Skeletal muscle satellite cell (primary cell): Measurements from ENCODE around the gene VAMP2.

Source experiments
- H3K27me3 ChIP-seq: 2 replicates; pipeline ENCODE4 v1.7.0; 2013; ENCODE audit warnings: low read length; ENCODE audit not compliant: control insufficient read depth, insufficient read depth
- H3K36me3 ChIP-seq: 2 replicates; pipeline ENCODE4 v1.7.0; 2013; ENCODE audit warnings: mild to moderate bottlenecking, control low read depth, low read length; ENCODE audit not compliant: insufficient read depth
- H3K4me1 ChIP-seq: 2 replicates; pipeline ENCODE4 v1.7.0; 2013; ENCODE audit warnings: low read length; ENCODE audit not compliant: control insufficient read depth, insufficient read depth
- H3K4me2 ChIP-seq: 2 replicates; pipeline ENCODE4 v1.7.0; 2013; ENCODE audit warnings: mild to moderate bottlenecking, low read length
- H3K4me3 ChIP-seq: 2 replicates; pipeline ENCODE4 v1.7.0; 2013; ENCODE audit warnings: low read length
- H3K9ac ChIP-seq: 2 replicates; pipeline ENCODE4 v1.7.0; 2013; ENCODE audit warnings: mild to moderate bottlenecking, low read depth, low read length, moderate library complexity
- H3K9me3 ChIP-seq: replicated peaks from 2 replicates; pipeline ENCODE4 v1.7.0; 2013; ENCODE audit warnings: mild to moderate bottlenecking, control low read depth, low read length

Gene VAMP2

DNA sequence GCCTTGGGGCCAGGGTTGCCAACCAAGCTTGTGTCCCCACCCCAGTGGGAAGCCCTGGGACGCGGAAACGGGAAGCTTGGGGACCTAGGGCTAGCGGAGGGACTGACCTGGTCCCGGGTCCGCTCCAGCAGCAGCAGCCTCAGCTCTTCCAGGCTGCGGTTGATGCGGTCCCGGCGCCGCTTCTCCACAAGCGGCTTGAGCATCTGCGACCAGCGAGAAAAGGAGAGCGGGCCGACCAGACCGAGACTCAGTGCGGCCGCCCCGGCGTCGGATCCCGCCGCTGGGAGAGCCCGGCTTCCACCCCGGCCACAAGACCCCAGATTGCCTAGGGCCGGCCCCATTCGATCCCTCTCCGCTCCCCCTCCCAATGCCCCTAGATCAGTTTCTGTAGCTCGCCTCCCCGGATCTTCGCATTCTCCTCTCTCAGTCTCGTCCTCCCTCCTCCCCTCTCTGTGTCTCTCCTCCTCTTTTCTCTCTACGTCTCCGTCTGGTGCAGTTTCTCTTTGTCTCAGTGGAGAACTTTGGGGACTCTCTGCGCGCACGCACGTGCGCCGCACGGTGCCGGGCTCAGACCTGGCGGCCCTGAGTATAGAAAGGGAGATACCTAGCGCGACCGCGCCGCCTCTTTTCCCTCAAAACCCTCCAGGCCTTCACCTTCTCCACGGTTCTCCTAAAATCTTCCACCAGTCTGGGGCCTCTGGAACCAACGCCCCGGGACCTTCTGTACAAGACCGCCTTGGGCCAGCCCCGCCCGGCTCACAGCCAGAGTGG, 39.6 kb downstream of the VAMP2 start:
- Histone ChIP-seq H3K4me1 (peaks cover 47% of the 10 kb centered on the region), H3K9ac (peak overlapping the region; percentile 60), H3K27me3 (no peaks in the 10 kb centered on the region), H3K4me2 (peak overlapping the region; percentile 89), H3K36me3 (no peaks in the 10 kb centered on the region), H3K9me3 (no peaks in the 10 kb centered on the region), H3K4me3 (peak overlapping the region; percentile 72)

DNA sequence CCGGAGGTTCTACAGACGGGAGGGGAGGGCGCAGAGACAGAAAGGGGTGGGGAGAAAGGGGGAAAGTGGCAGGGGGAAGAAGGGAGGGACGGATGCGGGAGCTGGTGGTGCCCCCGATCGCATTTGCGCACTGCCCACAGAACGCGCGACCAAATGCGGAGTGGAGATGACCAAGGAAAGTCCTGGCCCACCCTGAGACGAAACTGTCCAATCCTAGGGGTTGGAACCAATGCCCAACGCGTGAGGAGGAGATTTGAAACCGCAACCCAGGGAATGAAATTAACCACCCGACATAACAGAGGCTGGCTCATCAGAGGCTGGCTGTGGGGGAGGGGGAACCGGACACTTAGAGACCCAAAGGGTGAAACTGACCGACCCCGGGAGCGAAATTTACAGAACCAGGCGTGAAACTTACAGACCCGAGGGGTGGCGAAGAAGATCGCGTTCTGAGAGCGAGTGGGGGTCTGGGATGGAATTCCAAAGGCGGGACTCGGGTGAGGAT, 40.3 kb downstream of the VAMP2 start:
- peaks cover 2% of the 10 kb centered on the region for H3K27me3 ChIP-seq
- H3K9me3 ChIP-seq = no peaks in the 10 kb centered on the region
- H3K4me3 ChIP-seq = peak overlapping the region; percentile 72
- H3K4me2 ChIP-seq = peak overlapping the region; percentile 89
- peaks cover 53% of the 10 kb centered on the region for H3K4me1 ChIP-seq
- no peaks in the 10 kb centered on the region for H3K36me3 ChIP-seq
- peak overlapping the region; percentile 60 for H3K9ac ChIP-seq

DNA sequence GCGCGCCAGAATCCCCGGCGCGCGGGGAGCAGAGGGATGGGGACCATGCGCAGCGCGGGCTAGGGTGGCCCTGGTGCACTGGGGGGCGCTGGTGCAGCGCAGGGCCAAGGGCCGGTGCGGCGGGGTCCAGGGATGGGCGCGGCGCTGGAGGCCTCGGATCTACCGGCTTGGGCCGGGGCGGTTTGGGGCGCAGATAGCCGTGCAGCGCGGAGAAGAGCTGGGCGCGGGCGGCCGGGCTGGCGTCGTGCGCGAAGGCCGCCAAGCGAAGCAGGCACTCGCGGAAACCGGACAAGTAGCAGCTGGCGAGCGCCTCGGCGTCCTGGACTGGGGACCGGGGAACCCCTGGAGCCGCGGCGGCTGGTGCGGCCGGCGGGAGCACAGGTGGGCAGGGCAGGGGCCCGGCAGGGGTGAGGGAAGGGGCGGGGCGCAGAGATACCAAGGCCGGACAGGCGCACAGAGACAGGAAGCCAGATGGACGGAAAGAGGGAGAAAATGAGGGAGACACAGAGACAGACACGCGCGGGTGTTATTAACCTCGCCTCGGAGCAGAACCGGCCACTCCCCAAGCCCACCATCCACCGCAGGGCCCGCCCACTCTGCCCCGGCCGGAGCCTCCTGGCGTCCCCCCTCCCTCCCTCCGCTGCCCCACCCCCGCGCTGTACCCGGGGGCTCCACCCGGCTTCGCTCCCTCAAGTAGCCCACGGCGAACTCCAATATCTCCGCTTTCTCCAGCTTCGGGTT, 40.9 kb downstream of the VAMP2 start:
- Histone ChIP-seq H3K9me3 (no peaks in the 10 kb centered on the region), H3K4me1 (peaks cover 49% of the 10 kb centered on the region), H3K27me3 (peaks cover 4% of the 10 kb centered on the region), H3K9ac (peak overlapping the region; percentile 60), H3K36me3 (no peaks in the 10 kb centered on the region), H3K4me3 (peak overlapping the region; percentile 72), H3K4me2 (peak overlapping the region; percentile 89)

DNA sequence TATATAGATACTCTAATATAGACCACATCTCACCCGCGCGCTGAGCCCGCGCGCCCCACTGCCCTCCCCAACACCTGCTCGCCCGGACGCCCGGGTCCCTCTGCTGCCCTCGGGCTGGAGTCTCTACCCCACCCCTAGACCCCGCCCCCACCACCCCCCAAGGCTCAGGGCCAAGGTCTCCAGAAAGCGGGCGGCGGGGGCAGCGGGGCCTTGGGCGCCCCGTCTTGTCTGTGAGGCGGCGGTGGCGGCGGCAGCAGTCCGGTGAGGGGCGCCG, 41.4 kb downstream of the VAMP2 start:
- H3K4me3 ChIP-seq = peak overlapping the region; percentile 80
- H3K27me3 ChIP-seq = peaks cover 9% of the 10 kb centered on the region
- H3K9ac ChIP-seq = no peak overlapping the region
- no peaks in the 10 kb centered on the region for H3K36me3 ChIP-seq
- H3K9me3 ChIP-seq = no peaks in the 10 kb centered on the region
- H3K4me2 ChIP-seq = peak overlapping the region; percentile 89
- H3K4me1 ChIP-seq = peaks cover 49% of the 10 kb centered on the region

DNA sequence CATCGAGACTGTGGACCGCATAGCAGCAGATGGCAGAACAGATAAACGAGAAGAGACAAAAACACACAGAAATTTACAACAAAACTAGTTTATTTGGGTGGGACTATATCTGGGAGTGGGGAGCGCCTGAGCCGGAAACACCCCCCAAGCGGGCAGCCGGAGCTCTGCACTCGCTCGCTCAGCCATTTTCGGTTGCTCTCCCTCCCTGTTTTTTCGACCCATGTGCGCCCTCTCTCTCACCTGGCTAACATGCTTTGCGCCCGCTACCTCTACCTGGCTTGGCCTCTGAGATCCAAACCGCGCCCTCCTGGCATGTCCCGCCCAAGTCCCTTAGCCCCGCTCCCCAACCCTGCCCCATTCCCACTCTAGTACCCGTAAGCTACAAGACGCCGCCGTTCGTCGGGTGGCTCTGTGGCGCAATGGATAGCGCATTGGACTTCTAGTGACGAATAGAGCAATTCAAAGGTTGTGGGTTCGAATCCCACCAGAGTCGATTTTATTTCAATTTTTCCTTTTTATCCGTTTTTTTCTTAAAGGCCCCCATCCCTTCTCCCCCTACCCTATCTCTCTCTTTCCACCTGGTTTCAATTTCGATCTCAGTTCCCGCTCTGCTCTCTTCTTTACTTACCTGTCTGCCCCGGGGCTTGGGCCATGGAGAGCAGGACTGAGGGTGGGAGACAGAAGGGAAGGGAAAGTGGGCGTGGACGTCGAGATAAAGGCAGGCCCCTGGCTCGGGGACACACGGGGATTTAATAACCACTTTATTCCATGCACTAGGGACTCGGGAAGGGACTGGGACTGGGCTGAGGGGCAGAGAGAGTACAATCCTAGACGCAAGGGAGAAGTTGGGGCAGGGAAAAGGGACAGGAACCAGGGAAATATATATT, 42.0 kb downstream of the VAMP2 start:
- Histone ChIP-seq H3K27me3 (peaks cover 15% of the 10 kb centered on the region), H3K36me3 (no peaks in the 10 kb centered on the region), H3K9me3 (no peaks in the 10 kb centered on the region), H3K4me2 (peak overlapping the region; percentile 89), H3K4me3 (peak overlapping the region; percentile 80), H3K9ac (peak overlapping the region; percentile 68), H3K4me1 (peaks cover 46% of the 10 kb centered on the region)

DNA sequence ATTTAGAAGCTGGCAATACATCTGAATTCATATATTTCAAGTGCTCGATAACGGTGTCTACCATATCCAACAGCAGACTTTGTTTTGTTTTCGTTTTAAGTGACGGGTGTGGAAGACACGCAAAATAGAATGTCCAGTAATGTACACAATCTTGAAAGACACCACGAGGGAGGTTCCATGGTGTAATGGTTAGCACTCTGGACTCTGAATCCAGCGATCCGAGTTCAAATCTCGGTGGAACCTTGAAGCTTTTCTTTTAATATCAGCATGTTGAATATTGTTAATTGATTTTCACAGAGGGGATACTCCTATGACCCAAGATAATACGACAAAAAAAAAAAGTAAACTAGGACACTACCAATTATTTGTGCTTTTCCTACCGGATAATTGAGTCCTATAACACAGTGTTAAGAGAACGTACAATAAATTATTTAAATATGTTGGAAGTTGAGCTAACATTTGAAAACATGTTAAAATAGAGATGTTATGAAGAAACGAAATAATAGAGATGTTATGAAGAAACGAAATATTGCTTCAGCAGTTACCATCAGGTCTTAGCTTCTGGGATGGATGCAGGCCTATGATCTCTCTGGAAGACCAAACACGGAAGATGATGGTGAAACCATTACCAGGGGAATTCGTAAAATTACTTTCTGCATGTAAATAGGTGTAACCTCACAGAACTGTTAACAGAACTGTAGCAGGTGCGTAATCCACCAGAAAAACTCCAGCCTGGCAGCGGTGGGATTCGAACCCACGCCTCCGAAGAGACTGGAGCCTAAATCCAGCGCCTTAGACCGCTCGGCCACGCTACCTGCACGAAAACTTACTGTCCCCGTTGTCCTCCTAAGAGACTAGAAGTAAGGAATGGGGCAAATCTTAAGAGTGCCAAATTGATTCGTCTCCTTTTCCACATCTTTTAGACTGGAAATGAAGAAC, 42.9 kb downstream of the VAMP2 start:
- Histone ChIP-seq H3K9ac (peak overlapping the region; percentile 68), H3K27me3 (peaks cover 24% of the 10 kb centered on the region), H3K4me1 (peaks cover 39% of the 10 kb centered on the region), H3K9me3 (no peaks in the 10 kb centered on the region), H3K36me3 (no peaks in the 10 kb centered on the region), H3K4me2 (peak overlapping the region; percentile 96), H3K4me3 (peak overlapping the region; percentile 80)

DNA sequence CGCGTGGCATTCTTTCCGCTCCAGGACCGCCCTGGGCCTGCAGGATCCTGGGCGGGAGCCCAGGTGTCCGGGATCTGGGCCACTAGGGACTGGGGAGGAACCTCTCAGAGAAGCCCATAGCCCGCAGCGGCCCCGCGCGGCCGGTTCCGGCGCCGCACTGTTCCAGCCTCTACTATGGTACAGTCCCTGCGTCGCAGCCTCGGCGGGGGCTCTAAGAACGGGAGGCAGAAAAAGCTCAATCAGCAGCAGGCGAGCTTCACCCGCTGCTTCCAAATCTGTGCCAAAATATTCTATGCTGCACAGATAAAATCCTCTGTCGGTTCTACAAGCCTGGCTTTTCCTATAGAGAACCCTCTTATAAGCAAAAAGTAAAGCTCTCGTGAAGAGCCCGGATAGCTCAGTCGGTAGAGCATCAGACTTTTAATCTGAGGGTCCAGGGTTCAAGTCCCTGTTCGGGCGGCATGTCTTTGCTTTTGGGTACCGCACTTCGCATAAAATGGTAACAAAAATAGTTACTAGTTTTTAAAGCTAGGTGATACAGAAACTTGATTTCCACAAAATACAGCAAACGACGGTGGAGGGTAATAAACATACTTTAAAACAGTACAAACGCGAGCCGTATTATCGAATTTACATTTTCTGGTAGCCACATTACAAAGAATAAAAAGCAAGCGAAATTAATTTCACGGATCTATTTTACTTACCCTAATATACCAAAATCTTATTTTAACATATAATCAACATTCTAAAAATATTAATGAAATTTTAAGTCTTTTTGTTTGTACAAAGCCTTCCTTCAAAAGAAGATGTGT, 43.8 kb downstream of the VAMP2 start:
- Histone ChIP-seq H3K4me1 (peaks cover 32% of the 10 kb centered on the region), H3K9me3 (no peaks in the 10 kb centered on the region), H3K27me3 (peaks cover 31% of the 10 kb centered on the region), H3K36me3 (no peaks in the 10 kb centered on the region), H3K4me3 (peak overlapping the region; percentile 70), H3K4me2 (peak overlapping the region; percentile 96), H3K9ac (peak overlapping the region; percentile 60)

DNA sequence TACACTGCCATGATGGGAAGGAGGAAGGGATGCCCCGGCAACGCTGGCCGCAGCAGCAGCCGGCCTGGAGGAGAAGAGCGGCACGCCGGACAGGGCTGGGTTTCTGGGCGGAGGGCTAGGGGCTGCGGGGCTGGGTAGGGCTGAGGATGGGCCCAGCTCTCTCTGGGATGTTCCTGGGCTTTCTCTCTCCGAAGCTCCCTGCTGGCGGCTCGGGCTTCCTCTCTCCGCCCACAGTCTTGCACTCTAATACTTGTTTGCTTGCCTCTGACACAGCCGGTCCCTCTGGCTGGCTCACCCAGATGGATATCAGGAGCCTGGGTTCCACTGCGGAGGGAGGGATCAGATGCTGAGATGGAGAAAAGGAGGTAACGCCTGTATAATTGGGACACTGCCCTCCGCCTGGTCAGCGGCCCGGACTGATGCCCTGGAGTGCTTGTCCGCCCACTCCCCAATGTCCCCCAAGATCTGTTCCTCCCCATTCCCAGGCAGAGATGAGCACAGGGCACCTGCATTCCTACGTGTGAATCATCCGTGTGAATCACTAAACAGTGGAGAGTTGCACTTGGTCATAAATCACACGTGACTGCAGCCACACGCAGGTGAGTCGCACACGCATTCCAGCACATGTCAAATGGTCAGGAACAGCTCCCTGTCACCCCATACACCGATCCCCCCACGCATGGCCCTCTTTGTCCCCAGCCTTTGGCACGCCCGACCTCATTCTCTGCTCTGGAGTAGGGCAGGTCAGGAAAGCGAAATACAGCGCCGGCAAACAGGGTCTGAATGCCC, 44.6 kb downstream of the VAMP2 start, which contains the start of gene ALOXE3:
ALOXE3 (minus strand) TSS at position 535 of the 789 bp plus-strand sequence; CDS start at position 11, 524 bp downstream.
- Histone ChIP-seq H3K27me3 (peaks cover 32% of the 10 kb centered on the region), H3K4me3 (peak within 1 kb of the TSS; percentile 70), H3K4me1 (peaks cover 24% of the 10 kb centered on the region), H3K4me2 (peak within 1 kb of the TSS; percentile 96), H3K9me3 (no peaks in the 10 kb centered on the region), H3K36me3 (no peaks in the 10 kb centered on the region), H3K9ac (peak within 1 kb of the TSS; percentile 60)

DNA sequence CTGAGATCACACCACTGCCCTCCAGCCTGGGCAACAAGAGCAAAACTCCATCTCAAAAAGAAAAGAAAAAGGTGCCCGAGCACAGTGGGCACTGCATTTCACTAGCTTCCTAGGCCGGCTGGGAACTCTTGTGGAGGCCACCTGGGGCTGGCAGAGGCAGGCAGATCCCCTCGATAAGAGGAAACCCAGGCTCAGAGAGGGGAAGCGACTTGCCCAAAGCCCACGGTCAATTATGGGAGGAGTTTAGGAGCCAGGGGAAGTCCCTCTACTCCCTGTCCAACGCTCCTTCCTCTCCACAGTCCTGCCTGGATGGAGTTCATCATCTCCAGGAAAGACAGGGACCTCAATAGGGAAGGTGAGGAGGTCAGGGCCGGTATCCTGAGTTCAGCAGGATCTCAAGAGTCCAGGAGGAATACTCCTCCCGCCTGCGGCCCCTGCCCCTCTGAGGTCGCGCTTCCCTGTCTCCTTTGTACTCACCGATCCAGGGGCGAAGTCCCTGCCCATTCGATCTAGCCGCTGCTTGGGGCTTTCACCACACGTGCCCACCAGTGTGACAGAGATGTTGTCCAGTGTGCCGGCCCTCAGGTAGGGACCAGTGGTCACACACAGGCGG, 45.3 kb downstream of the VAMP2 start:
- H3K9me3 ChIP-seq = no peaks in the 10 kb centered on the region
- H3K4me3 ChIP-seq = peak overlapping the region; percentile 70
- peaks cover 17% of the 10 kb centered on the region for H3K4me1 ChIP-seq
- peaks cover 39% of the 10 kb centered on the region for H3K27me3 ChIP-seq
- H3K4me2 ChIP-seq = peak overlapping the region; percentile 96
- no peaks in the 10 kb centered on the region for H3K36me3 ChIP-seq
- peak overlapping the region; percentile 32 for H3K9ac ChIP-seq
